Measurements from ENCODE around the gene HEPHL1. TPM values are rescaled to one million over a fixed set of nuclear protein-coding genes. Genes with fewer than 3 reads are reported as not detected.

Gene HEPHL1
- total and polyA plus RNA-seq, 2 experiments from 2014 or later: 0.07 to 0.21 TPM

DNA sequence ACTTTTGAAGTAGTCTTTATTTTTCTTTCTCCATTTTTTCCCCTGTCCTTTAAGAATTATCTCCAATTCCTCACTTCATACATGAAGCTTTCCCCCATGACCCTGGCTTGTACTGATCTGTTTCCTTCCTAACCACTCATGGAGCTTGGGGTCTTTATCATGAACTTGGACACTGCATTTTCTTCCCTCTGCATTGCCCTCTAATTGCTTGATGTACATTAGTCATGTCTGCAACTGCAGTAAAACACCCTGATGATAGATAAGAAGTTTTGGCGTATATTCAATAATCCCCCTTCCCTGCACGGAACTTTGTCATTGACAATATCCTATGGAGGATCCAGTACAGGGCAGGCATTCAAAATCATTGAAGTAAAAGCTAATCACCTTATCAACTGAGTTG lies 3.4 kb downstream of the HEPHL1 start:
- H3F3A ChIP-seq (replicated peaks; ENCODE audit: low read depth): no peaks in the 10 kb centered on the region
- Mint-ChIP-seq H3K4me1 (peaks cover 6% of the 10 kb centered on the region; the same call in 2 of the 3 replicates), H3K4me3 (no peak overlapping the region), H3K36me3 (ENCODE audit: low read depth) (0 out of 3 replicates have a peak, but pooled peaks cover 3% of the 10 kb centered on the region), H3K27ac (no peak overlapping the region), H3K9me3 (peaks cover 9% of the 10 kb centered on the region; the same call in 1 of the 3 replicates), H3K27me3 (ENCODE audit: insufficient read depth, low read depth, poor library complexity) (no peaks in the 10 kb centered on the region)
- no peak overlapping the region for H3K4me2 ChIP-seq
- no peaks in the 10 kb centered on the region for H3K4me1 ChIP-seq (ENCODE audit: insufficient read depth)
- ATAC-seq: no peak
- TF ChIP-seq POLR2AphosphoS5 (IDR thresholded peaks at IDR 0.05; ENCODE audit: low read depth): no peak
- no peak for TF ChIP-seq EZH2 (IDR thresholded peaks at IDR 0.05; ENCODE audit: low read depth, unreplicated experiment)
- TF ChIP-seq STAT1 (IDR thresholded peaks at IDR 0.05; ENCODE audit: unreplicated experiment): no peak
- TF ChIP-seq, protein P1, sequence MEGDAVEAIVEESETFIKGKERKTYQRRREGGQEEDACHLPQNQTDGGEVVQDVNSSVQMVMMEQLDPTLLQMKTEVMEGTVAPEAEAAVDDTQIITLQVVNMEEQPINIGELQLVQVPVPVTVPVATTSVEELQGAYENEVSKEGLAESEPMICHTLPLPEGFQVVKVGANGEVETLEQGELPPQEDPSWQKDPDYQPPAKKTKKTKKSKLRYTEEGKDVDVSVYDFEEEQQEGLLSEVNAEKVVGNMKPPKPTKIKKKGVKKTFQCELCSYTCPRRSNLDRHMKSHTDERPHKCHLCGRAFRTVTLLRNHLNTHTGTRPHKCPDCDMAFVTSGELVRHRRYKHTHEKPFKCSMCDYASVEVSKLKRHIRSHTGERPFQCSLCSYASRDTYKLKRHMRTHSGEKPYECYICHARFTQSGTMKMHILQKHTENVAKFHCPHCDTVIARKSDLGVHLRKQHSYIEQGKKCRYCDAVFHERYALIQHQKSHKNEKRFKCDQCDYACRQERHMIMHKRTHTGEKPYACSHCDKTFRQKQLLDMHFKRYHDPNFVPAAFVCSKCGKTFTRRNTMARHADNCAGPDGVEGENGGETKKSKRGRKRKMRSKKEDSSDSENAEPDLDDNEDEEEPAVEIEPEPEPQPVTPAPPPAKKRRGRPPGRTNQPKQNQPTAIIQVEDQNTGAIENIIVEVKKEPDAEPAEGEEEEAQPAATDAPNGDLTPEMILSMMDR (conservative IDR thresholded peaks at IDR 0.05; ENCODE audit: low read depth in 2 of 2): no peak
- no peak for TF ChIP-seq CREB1 (CRISPR knock-in tag; IDR thresholded peaks at IDR 0.05; ENCODE audit: low read depth)
- TF ChIP-seq, protein P2, sequence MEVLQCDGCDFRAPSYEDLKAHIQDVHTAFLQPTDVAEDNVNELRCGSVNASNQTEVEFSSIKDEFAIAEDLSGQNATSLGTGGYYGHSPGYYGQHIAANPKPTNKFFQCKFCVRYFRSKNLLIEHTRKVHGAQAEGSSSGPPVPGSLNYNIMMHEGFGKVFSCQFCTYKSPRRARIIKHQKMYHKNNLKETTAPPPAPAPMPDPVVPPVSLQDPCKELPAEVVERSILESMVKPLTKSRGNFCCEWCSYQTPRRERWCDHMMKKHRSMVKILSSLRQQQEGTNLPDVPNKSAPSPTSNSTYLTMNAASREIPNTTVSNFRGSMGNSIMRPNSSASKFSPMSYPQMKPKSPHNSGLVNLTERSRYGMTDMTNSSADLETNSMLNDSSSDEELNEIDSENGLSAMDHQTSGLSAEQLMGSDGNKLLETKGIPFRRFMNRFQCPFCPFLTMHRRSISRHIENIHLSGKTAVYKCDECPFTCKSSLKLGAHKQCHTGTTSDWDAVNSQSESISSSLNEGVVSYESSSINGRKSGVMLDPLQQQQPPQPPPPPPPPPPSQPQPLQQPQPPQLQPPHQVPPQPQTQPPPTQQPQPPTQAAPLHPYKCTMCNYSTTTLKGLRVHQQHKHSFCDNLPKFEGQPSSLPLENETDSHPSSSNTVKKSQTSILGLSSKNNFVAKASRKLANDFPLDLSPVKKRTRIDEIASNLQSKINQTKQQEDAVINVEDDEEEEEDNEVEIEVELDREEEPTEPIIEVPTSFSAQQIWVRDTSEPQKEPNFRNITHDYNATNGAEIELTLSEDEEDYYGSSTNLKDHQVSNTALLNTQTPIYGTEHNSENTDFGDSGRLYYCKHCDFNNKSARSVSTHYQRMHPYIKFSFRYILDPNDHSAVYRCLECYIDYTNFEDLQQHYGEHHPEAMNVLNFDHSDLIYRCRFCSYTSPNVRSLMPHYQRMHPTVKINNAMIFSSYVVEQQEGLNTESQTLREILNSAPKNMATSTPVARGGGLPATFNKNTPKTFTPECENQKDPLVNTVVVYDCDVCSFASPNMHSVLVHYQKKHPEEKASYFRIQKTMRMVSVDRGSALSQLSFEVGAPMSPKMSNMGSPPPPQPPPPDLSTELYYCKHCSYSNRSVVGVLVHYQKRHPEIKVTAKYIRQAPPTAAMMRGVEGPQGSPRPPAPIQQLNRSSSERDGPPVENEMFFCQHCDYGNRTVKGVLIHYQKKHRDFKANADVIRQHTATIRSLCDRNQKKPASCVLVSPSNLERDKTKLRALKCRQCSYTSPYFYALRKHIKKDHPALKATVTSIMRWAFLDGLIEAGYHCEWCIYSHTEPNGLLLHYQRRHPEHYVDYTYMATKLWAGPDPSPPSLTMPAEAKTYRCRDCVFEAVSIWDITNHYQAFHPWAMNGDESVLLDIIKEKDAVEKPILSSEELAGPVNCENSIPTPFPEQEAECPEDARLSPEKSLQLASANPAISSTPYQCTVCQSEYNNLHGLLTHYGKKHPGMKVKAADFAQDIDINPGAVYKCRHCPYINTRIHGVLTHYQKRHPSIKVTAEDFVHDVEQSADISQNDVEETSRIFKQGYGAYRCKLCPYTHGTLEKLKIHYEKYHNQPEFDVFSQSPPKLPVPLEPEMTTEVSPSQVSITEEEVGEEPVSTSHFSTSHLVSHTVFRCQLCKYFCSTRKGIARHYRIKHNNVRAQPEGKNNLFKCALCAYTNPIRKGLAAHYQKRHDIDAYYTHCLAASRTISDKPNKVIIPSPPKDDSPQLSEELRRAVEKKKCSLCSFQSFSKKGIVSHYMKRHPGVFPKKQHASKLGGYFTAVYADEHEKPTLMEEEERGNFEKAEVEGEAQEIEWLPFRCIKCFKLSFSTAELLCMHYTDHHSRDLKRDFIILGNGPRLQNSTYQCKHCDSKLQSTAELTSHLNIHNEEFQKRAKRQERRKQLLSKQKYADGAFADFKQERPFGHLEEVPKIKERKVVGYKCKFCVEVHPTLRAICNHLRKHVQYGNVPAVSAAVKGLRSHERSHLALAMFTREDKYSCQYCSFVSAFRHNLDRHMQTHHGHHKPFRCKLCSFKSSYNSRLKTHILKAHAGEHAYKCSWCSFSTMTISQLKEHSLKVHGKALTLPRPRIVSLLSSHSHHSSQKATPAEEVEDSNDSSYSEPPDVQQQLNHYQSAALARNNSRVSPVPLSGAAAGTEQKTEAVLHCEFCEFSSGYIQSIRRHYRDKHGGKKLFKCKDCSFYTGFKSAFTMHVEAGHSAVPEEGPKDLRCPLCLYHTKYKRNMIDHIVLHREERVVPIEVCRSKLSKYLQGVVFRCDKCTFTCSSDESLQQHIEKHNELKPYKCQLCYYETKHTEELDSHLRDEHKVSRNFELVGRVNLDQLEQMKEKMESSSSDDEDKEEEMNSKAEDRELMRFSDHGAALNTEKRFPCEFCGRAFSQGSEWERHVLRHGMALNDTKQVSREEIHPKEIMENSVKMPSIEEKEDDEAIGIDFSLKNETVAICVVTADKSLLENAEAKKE (CRISPR knock-in tag; IDR thresholded peaks at IDR 0.05): no peak
- TF ChIP-seq NANOG (IDR thresholded peaks at IDR 0.05; ENCODE audit: borderline replicate concordance): no peak
- TF ChIP-seq, protein P3, sequence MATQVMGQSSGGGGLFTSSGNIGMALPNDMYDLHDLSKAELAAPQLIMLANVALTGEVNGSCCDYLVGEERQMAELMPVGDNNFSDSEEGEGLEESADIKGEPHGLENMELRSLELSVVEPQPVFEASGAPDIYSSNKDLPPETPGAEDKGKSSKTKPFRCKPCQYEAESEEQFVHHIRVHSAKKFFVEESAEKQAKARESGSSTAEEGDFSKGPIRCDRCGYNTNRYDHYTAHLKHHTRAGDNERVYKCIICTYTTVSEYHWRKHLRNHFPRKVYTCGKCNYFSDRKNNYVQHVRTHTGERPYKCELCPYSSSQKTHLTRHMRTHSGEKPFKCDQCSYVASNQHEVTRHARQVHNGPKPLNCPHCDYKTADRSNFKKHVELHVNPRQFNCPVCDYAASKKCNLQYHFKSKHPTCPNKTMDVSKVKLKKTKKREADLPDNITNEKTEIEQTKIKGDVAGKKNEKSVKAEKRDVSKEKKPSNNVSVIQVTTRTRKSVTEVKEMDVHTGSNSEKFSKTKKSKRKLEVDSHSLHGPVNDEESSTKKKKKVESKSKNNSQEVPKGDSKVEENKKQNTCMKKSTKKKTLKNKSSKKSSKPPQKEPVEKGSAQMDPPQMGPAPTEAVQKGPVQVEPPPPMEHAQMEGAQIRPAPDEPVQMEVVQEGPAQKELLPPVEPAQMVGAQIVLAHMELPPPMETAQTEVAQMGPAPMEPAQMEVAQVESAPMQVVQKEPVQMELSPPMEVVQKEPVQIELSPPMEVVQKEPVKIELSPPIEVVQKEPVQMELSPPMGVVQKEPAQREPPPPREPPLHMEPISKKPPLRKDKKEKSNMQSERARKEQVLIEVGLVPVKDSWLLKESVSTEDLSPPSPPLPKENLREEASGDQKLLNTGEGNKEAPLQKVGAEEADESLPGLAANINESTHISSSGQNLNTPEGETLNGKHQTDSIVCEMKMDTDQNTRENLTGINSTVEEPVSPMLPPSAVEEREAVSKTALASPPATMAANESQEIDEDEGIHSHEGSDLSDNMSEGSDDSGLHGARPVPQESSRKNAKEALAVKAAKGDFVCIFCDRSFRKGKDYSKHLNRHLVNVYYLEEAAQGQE (IDR thresholded peaks at IDR 0.05; ENCODE audit: unreplicated experiment): no peak
- TF ChIP-seq ZNF331 (CRISPR knock-in tag; IDR thresholded peaks at IDR 0.05; ENCODE audit: low read depth): no peak
- no peak for TF ChIP-seq EZH2phosphoT487 (IDR thresholded peaks at IDR 0.05; ENCODE audit: unreplicated experiment)
- no peak overlapping the region for H3K27ac ChIP-seq (ENCODE audit: low read depth)
- no peaks in the 10 kb centered on the region; the same call in 1 of the 2 replicates for H3K36me3 ChIP-seq (ENCODE audit: insufficient read depth)
- no peak for DNase-seq (ENCODE audit: low spot score)
- no peaks in the 10 kb centered on the region for H3K27me3 ChIP-seq (ENCODE audit: insufficient read depth)
- no peaks in the 10 kb centered on the region for H4K20me1 ChIP-seq (replicated peaks; ENCODE audit: insufficient read depth)
- H3K4me3 ChIP-seq: no peak overlapping the region
- no peak overlapping the region for H2AFZ ChIP-seq
- no peaks in the 10 kb centered on the region for H3K79me2 ChIP-seq (replicated peaks; ENCODE audit: insufficient read depth)
- peaks cover 9% of the 10 kb centered on the region for H3K9me2 ChIP-seq (ENCODE audit: insufficient read depth)
